SU-DHL-6 (cell line): ENCODE results near the gene RBCK1.

Experiments used
- H2AFZ ChIP-seq: fragments of 200-600 bp; sonication (generic); 2 replicates; pipeline ENCODE4 v1.6.1; 2014; ENCODE audit warnings: low read depth, mild to moderate bottlenecking, moderate library complexity, mixed read lengths, antibody characterized with exemption, low read length; ENCODE audit not compliant: severe bottlenecking
- H3F3A ChIP-seq: fragments of 200-600 bp; shearing (Covaris generic); 2 replicates; pipeline ENCODE4 v1.6.0; 2016; ENCODE audit warnings: antibody characterized with exemption, mild to moderate bottlenecking; ENCODE audit not compliant: insufficient read depth
- H3K27ac ChIP-seq: fragments of 200-600 bp; sonication (generic); 2 replicates; pipeline ENCODE4 v1.5.1; 2016; ENCODE audit warnings: low read depth, mild to moderate bottlenecking, low read length, moderate library complexity, mixed read lengths
- H3K27me3 ChIP-seq: fragments of 200-600 bp; sonication (generic), shearing (Covaris generic); 2 replicates; pipeline ENCODE4 v1.6.0; 2014; ENCODE audit warnings: mild to moderate bottlenecking, low read length
- H3K36me3 ChIP-seq: fragments of 200-600 bp; sonication (generic); 2 replicates; pipeline ENCODE4 v1.6.1; 2014; ENCODE audit warnings: mild to moderate bottlenecking, low read length, mixed read lengths
- H3K4me2 ChIP-seq: fragments of 300-600, 200-600 bp; shearing (Covaris generic), sonication (generic); 2 replicates; pipeline ENCODE4 v1.6.0; 2014; ENCODE audit warnings: low read length, low read depth, mild to moderate bottlenecking; ENCODE audit not compliant: poor library complexity, severe bottlenecking
- H3K4me3 ChIP-seq: fragments of 200-600 bp; sonication (generic); 2 replicates; pipeline ENCODE4 v1.5.1; 2014; ENCODE audit warnings: antibody characterized with exemption, low read length, mild to moderate bottlenecking, mixed read lengths; ENCODE audit not compliant: insufficient read depth, poor library complexity, severe bottlenecking
- H3K79me2 ChIP-seq: fragments of 200-600 bp; sonication (generic); 2 replicates; pipeline ENCODE4 v1.6.1; 2014; ENCODE audit warnings: mild to moderate bottlenecking, low read length, moderate library complexity; ENCODE audit not compliant: insufficient read depth
- H3K9ac ChIP-seq: fragments of 200-600 bp; sonication (generic); 2 replicates; pipeline ENCODE4 v1.7.0; 2014; ENCODE audit warnings: mild to moderate bottlenecking, low read length
- H3K9me2 ChIP-seq: fragments of 200-600 bp; sonication (generic); replicated peaks from 2 replicates; pipeline ENCODE4 v1.6.1; 2014; ENCODE audit warnings: low read length; ENCODE audit not compliant: insufficient read depth
- H3K9me3 ChIP-seq: fragments of 200-600 bp; sonication (generic); 2 replicates; pipeline ENCODE4 v1.6.1; 2014; ENCODE audit warnings: low read length, mixed read lengths; ENCODE audit not compliant: insufficient read depth
- H4K20me1 ChIP-seq: fragments of 200-600 bp; sonication (generic); 2 replicates; pipeline ENCODE4 v1.6.1; 2014; ENCODE audit warnings: low read depth, mild to moderate bottlenecking, antibody characterized with exemption, low read length, moderate library complexity, mixed read lengths
- CTCF ChIP-seq: fragments of 200-600 bp; sonication (generic); IDR thresholded peaks from one replicate; pipeline ENCODE4 v1.5.1; 2017; ENCODE audit warnings: antibody characterized with exemption, mild to moderate bottlenecking, low read length, moderate library complexity; ENCODE audit not compliant: insufficient read depth, poor library complexity, severe bottlenecking
- EZH2phosphoT487 ChIP-seq: fragments of 200-600 bp; sonication (generic), shearing (Covaris generic); conservative IDR thresholded peaks from 2 replicates; pipeline ENCODE4 v1.6.1; 2018; ENCODE audit warnings: mild to moderate bottlenecking, antibody characterized with exemption, low read length, moderate library complexity, mixed read lengths

Gene RBCK1

GRCh38 chr20:430091-430999, 22.2 kb downstream of the RBCK1 start:
- no peaks in the 10 kb centered on the region for H3K9me3 ChIP-seq
- H3F3A ChIP-seq: 0 out of 2 replicates have a peak, but pooled peaks cover 3% of the 10 kb centered on the region
- no peak overlapping the region for H2AFZ ChIP-seq
- no peaks in the 10 kb centered on the region for H3K36me3 ChIP-seq
- H3K79me2 ChIP-seq: no peaks in the 10 kb centered on the region
- H3K27me3 ChIP-seq: no peaks in the 10 kb centered on the region
- TF ChIP-seq CTCF: no peak
- no peak for TF ChIP-seq EZH2phosphoT487
- H3K27ac ChIP-seq: no peak overlapping the region
- H3K9me2 ChIP-seq: no peaks in the 10 kb centered on the region
- H3K4me2 ChIP-seq: no peak overlapping the region
- H3K4me3 ChIP-seq: no peak overlapping the region
- H4K20me1 ChIP-seq: no peaks in the 10 kb centered on the region
- no peak overlapping the region for H3K9ac ChIP-seq

- TF ChIP-seq CTCF (peak; percentile 64), EZH2phosphoT487 (no peak)
- H3K4me3 ChIP-seq: no peak overlapping the region
- no peak overlapping the region for H3K27ac ChIP-seq
- H3K27me3 ChIP-seq: no peaks in the 10 kb centered on the region
- H3K4me2 ChIP-seq: no peak overlapping the region
- 0 out of 2 replicates have a peak, but pooled peaks cover 3% of the 10 kb centered on the region for H3F3A ChIP-seq
- H3K9me2 ChIP-seq: no peaks in the 10 kb centered on the region
- H3K9me3 ChIP-seq: no peaks in the 10 kb centered on the region
- H3K36me3 ChIP-seq: no peaks in the 10 kb centered on the region
- no peaks in the 10 kb centered on the region for H4K20me1 ChIP-seq
- H3K79me2 ChIP-seq: no peaks in the 10 kb centered on the region
- no peak overlapping the region for H2AFZ ChIP-seq
- no peak overlapping the region for H3K9ac ChIP-seq
Measured at GRCh38 chr20:431012-431904, 23.2 kb downstream of the RBCK1 start.

GRCh38 chr20:432208-432607, 24.1 kb downstream of the RBCK1 start:
- Histone ChIP-seq H3K9ac (no peak overlapping the region), H4K20me1 (no peaks in the 10 kb centered on the region), H3K4me3 (no peak overlapping the region), H3K9me2 (no peaks in the 10 kb centered on the region), H3K79me2 (no peaks in the 10 kb centered on the region), H3K4me2 (no peak overlapping the region), H3K36me3 (peaks cover under 1% of the 10 kb centered on the region; the same call in 1 of the 2 replicates), H3K27me3 (no peaks in the 10 kb centered on the region), H3K27ac (no peak overlapping the region), H3K9me3 (no peaks in the 10 kb centered on the region), H3F3A (no peaks in the 10 kb centered on the region), H2AFZ (no peak overlapping the region)
- TF ChIP-seq EZH2phosphoT487: no peak
- no peak for TF ChIP-seq CTCF
